HG02623 (cell line): ENCODE results near the gene TCF7L2.

ENCODE experiments used
- ATAC-seq: cut with Tn5 transposase; IDR thresholded peaks from one replicate; pipeline ENCODE4 v1.9.1; 2021; ENCODE audit warnings: moderate library complexity; ENCODE audit not compliant: unreplicated experiment

The TCF7L2 gene

DNA sequence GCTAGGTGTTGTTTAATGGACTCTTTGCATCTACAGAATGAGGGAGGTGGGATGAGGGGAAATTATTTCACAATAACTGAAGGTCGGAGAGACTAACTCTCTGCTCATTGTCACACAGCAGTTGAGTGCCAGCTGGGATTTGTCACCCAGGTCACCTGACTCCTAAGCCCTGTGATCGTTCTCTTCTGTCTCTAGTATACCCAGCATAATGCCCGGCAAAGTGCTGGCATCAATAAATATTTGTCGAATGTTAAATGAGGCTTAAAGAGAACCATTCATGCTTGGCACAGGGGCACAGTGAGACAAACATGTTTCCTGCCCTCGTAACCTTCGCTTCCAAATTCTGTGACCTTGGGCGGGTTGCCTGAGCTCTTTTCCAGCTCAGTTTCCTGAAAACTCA is 70.8 kb downstream of the TCF7L2 start:
- no peak for ATAC-seq

DNA sequence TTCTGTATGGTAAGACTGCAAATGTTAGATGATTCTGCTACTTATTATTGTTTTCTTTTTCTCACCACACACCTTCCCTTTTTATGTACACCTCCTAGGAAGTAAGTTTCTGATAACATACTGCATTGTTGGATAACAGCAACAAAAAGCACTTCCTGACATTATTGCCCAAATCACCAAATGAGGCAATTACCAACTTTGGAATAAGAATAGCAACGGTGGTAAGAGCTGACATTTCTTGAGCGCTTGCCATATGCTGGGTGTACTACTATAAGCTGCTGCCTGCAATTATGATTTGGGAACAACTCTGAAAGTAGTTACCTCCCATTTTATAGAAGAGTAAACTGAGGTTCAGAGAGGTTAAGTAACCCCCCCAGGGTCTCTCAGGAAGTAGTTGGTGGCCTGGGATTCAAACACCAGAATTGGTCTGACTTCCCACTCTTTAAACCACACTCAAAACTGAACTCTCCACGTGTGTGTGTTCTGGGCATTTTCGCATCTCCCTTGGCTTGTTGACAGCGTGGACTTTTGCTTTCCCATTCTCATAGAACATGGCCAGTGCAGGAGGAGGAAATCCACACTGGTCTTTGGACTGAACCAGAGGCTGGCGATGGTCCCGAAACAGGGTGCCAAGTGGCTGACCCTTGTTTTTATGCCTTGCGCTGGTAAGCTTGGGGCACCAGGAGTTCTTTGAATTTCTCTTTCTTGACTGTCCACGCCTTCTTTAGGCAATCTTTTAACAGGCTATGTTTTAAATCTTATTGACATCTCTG is 71.4 kb downstream of the TCF7L2 start:
- no peak for ATAC-seq

DNA sequence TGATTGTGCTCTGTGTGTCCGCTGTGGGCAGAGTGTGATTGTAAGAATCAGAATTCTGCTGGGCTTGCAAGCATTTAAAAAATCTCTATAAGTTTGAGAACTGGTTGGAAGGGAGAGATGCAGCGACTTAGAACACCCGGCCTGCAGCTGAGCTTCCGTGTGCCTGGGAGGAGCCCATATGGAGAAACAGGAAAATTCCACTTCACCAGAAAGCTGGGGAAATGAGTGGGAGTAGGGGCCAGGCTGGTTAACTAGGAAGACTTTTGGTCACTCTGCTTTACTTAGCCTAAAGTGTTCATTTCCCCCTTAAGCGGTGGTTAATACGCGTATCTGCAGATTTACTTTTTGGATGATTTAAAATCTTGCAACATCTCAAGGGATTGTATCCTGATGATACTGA is 72.2 kb downstream of the TCF7L2 start:
- ATAC-seq = no peak

DNA sequence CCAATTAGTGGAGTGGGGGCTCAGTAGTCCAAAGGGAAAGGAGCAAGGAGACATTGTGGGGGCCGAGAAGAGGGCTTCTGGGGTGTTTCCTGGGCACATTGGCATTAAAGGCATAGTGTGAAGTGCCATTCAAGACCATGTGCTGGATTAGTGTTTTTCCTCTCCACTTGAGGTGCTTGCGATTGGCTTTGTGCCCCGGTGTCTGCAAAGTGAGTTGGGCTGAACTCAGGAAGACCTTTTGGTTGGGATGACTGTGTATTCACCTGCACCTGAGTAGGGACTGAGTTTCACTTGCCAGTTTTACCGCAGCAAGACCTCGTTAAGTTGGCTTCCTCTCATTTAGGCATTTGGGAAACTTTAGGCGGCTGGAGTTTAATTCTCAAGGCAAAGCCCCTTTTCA is 73.0 kb downstream of the TCF7L2 start:
- no peak for ATAC-seq

DNA sequence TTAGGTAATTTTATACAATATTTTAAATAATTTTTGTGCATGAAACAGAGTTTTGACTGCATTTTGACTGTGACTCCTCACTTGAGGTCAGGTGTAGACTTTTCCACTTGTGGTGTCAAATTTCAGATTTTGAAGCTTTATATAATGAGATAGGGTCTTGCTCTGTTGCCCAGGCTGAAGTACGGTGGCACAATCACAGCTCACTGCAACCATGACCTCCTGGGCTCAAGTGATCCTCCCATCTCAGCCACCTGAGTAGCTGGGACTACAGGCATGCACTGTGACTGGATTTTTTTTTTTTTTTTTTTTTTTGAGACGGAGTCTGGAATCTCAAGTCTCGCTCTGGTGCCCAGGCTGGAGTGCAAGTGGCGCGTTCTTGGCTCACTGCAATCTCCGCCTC is 74.9 kb downstream of the TCF7L2 start:
- ATAC-seq = no peak

DNA sequence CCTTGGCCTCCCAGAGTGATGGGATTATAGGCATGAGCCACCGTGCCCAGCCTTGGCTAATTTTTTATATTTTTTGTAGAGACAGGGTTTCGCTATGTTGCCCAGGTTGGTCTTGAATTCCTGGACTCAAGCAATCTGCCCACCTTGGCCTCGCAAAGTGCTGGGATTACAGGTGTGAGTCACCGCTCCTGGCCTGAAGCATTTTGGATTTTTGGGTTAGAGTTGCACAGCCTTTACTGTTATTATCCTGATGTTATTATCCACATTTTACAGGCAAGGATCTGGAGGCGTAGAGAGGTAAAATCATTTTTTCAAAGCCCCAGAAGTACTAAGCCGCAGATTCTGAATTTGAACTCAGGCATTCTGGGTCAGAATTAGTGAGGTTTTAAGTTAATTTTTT is 75.4 kb downstream of the TCF7L2 start:
- no peak for ATAC-seq

DNA sequence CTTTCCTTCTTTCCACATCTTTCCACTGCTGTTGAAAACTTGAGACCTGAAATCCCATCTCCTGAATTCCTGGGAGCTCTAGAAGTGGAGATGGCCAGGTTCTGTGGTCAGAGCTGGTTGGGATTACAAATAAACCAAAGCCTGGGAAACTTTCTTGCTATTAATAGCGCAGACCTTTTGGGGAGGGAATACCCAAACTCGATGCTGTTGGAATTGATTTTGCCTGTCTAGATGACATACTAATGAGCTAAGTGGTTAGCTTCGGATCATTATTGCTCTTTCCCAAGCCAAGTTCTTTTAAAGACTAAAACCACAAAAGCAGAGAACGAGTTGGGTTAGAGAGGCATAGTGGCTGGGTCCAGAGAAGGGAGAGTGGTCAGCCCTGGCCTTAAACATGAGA is 76.6 kb downstream of the TCF7L2 start:
- no peak for ATAC-seq

DNA sequence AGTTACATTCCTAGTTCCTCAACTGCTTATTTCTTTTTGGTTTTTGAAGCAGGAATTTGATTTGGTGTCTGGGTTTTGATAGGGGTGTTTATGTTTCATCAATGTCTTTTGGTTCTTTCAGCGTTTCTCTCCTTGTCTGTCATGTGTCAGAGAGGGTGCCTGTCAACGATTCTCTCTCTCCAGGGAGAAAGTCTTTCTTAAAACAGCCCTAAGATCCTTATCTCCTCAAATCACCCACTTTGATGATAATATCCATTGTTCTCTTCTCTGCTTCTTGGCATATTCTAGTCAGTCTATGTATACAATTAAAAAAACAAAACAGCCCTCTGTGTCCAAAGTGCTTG is 77.2 kb downstream of the TCF7L2 start:
- ATAC-seq = no peak

DNA sequence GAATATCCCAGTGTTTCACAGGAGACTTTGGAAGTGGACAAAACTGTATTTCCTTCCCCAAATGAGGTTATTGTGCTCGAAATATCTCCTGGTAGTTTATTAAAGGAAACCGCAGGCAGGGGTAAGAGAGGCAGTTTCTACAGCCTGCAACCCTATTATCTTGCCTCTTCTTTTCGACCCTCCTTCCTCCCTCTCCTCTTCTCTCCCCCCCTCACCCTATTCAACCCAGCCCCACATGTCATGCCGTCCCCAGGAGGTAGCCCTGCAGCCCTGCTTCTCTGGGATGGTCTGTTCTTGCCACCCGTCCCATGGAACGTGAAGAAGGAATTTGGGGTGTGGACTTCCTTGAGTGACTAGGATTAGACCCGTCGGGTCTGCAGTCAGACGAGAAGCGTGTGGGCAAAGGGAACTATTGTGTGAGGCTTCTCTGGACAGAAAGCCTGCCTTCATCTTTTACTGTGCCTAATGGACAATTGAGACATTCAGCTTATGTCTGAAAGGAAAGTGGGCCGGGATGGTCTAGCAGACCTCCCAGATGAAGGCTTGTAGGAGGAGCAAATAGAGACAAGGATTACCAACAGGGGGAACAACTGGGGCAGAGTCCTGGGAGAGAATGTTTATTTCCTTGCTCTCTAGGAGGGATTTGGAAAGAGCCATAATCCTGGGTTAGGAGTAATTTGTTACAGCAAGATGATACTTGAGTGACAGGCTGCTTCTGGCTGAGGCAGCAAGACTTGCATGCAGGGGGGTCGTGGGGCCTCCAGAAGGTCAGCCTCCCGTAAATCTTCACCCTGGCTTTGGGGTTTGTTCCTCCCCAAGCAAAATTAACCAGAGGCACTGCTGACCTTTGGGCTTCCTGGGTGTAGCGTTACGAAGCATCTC is 77.8 kb downstream of the TCF7L2 start:
- no peak for ATAC-seq

DNA sequence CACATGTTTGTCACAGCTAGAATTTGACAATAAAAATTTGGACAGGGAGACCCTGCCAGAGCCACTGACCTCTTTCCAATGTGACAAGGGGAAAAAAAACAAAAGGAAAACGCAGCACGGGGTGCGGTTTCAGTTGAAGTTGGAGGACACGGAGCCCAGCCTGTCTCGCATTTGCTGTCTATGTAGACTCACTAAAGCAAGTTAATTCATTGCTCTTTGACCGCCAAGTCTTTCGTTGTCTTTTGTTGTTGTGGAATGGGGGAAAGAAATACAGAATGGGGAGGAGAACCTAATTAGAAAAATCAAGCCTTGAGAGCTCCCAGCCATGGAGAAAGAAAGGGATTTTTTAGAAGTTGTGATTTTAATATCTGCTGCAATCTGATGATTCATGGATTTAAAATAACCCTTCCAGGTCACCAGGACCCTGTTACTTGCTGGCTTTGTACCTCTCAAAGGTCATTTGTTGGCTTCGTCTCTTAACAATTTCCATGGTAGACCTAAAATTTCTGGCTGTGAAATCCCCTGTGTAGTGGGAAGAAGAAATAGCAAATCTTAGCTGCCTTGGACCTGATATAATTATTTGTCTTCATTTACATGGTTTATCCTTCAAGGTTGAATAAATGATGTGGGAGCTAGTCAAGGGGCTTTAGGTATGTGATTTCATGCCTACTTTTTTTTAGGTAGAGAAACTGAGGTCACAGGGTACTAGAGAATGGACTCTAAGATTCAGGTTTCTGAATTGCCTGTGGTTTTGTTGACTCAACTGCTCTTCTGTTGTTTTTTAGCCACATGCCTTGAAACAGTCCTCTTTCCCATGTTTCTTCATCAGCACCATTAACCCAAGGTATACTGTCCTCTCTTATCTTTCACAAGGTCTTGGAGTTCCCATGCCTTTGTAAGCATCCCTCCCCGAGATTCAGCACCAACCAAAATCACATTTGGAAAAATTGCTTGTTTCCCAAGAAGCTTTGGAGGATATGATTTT is 78.7 kb downstream of the TCF7L2 start:
- ATAC-seq = no peak

DNA sequence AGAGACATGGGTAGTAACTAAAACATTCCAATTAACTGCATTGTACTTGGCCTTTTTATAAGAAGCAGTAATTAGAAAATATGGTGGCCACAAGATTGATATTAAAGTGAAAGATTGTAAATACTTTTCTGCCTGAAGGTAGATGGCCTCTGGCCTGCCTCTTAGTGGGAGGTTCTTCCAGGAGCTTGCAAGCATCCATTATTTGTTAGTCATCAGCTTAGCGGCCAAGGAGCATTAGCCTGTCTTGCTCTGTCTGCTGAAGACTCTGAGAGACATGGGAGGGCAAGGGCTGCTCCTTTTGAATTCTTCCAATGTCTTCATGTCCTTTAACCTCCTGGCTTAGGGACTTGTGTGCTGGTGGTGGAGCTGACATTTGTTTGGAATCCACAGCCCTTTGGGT is 80.4 kb downstream of the TCF7L2 start:
- ATAC-seq = no peak

DNA sequence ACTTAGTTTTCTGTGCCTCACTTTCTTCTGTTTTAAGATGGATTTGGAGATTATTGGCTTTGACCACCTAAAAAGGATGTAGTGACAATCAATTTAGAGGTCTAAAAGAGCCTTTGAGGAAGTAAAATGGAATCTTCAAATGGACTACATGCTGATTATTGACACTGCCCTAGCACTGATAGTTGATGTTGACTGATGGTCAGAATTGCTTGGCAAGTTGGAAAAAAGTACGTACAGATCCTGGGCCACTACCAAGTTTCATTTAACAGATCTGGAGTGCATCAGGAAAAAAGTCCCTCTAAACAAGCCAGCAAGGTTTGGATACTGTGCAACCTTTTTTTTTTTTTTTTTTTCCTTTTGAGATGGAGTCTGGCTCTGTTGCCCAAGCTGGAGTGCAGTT is 81.1 kb downstream of the TCF7L2 start:
- no peak for ATAC-seq

DNA sequence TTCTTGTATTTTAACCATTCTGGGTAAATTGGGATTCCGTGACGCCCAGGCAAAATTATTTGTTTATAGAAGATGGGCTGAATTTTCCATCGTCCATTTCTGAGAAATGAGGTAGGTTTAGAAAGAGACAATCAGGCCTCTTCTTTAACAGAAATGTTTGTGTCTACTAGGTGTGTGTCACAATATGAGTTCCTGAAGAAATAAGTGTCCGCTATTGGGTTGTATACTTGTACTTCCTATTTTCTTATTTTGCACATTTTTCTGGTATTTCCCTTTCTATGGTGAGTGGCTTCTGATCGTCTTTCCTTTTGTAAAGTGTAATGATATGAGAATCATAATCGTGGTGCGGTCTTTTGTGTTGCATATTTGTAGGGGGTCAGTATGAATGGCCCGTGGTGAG is 83.9 kb downstream of the TCF7L2 start:
- ATAC-seq = no peak

DNA sequence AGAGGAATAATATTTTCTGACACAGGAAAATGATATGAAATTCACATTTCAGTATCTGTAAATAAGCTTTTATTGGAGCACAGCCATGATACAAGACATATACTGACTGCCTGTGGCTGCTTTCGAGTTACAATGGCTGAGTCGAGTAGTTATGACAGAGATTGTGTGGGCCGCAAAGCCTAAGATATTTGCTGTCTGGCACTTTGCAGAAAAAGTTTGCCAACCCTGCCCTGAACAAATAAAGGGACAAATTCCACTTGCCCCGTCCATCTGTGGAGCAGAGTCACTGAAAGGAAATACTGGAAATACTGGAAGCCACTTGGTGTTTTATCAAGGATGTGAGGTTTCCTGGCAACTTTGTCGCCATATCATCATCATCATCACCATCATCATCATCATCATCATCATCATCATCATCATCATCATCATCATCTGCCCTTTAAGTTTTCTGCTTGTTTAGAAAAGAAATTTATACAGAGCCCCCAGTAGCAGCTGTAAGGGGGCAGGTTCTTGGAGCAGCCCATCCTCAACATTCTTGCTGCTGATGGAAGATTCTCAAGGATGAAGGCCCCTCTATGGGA is 85.8 kb downstream of the TCF7L2 start:
- no peak for ATAC-seq

DNA sequence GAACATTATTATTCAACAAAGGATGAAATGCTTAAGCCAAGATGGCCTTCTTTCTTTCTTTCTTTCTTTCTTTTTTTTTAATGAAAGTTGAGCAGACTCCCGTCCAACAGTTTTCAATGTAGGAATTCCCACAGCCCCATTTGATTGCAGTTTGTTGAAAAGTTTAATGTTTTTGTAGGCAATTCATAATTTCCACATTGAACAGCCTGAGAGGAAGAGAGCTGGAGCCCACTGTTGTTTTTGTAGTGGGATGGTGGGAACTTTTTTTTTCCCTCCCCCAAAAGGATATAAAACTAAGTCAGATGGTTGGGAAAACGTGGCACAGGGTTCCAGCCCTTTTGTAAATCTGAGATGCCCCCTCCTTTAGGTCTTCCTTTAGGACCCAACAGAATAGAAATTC is 86.6 kb downstream of the TCF7L2 start:
- no peak for ATAC-seq

DNA sequence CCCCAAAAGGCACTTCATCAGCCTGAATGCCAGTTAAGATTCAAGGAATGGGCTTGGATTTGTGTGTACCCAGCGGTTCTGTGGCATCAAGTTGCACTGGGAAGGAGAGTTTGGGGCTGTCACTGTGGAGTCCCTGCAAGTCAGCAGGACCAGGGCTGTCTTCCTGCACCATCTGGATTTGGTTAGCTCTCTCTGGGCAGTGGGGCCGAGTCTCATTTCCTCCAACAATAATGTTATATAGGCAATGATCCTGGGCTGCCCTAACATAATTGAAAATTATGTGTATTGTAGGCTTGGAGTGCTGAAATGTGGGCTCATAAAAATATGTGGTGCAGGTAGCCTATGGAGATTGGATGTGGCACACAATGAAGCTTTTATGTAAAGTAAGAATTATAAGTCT is 87.2 kb downstream of the TCF7L2 start:
- ATAC-seq = no peak

DNA sequence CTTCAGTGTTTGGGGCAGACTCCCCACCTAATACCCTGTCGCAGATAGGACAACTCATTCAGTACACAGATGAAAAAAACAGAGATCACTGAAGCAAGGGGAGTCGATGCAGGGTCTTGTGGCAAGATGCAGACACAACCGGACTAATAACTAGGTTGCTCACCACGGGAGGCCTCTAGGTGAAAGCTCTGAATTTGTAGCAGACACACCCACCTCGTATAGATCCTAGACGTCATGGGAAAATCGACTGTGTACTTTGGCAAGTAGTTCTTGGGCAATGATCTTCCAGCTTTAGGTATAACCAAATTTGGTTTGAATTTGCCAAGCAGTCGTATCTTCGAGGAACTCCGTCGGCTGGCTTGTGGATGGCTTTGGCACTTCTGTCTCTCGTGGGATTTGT is 88.1 kb downstream of the TCF7L2 start:
- no peak for ATAC-seq

DNA sequence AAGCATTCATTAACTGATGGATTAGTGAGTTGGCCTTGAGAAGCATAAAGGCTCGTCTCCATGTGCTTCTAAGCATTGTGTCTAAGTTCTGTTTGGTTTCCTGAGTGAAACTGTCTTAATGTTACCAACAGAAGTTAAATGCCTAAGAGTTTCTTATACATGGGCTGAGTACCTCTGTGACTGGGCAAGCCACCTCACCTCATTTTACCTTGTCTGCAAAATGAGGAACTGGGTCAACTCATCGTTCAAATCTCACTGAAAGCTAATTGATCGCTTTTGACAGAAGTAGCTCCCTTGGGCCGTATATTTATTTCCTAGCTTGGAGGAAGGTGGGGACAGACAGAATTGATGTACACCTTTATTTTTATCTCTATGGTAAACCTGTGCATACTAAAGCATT is 88.9 kb downstream of the TCF7L2 start:
- no peak for ATAC-seq

DNA sequence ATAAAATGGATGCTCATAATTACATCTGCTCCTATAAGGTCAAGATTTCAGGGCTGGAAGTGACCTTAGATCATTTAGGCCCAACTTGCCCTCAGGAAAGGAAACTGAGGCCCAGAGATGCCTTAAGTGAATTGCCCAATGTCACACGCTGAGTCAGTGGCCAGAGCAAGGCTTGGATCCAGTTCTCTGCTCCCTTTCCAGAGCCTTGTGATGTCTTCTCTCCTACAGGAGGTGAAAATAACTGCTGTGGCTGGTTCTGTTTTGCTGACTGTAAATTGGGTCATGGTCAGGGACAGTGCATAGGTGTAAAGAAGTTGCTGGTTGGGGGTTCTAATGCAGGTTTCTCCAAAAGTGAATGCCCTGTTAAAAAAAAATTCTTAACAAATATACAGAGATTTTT is 91.3 kb downstream of the TCF7L2 start:
- ATAC-seq = no peak

DNA sequence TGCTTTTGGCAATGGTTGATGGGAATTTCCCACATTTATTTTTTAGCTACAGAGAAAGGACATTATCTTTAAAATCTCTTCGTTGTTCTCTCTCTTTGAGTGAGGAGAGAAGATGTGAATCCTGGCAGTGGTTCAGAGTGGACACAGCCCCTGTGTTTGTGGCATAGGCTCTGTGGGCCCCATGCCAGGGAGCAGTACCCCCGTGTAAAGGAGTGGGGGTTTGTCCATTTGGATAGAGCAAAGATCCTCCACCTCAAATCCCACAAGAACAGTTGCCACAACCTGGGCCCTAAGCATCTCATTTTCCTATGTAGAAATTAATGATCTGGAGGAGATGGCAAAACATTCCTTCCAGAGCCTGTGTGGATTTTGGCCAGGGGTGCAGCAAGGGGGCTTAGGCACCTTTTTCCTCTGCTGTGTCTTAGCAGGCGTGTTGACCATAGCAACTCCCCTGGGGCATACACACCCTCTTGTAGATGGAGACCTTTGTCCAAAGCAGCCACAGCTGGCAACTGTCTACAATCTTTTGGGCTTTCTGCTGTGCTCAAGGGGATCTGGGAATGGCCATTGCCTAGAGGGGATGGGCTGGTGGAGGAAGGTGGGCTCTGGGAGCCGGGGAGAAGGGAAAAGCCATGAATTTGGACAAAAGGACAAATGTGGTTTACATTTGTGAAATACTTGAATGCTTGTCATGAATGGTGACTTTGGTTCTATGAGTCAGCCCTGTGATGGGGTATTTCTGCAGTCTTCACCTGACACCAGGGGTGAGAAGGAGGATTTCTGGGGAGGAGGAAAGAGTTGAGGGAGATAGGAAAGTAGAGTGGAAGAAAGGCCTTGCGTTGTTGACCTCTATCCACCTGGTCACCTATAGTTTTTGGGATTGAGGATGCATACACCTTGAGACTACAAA is 92.0 kb downstream of the TCF7L2 start:
- ATAC-seq = no peak
